Measurements from ENCODE around the gene FGF1. TPM values are rescaled to one million over a fixed set of nuclear protein-coding genes. Genes with fewer than 3 reads are reported as not detected.
A peak's percentile ranks its signal among the peaks of the same experiment; 100 is the strongest.

Gene FGF1
- total RNA-seq, 3 donors from 2014 or later = 0.32 to 20.3 (median 6.6) TPM

DNA sequence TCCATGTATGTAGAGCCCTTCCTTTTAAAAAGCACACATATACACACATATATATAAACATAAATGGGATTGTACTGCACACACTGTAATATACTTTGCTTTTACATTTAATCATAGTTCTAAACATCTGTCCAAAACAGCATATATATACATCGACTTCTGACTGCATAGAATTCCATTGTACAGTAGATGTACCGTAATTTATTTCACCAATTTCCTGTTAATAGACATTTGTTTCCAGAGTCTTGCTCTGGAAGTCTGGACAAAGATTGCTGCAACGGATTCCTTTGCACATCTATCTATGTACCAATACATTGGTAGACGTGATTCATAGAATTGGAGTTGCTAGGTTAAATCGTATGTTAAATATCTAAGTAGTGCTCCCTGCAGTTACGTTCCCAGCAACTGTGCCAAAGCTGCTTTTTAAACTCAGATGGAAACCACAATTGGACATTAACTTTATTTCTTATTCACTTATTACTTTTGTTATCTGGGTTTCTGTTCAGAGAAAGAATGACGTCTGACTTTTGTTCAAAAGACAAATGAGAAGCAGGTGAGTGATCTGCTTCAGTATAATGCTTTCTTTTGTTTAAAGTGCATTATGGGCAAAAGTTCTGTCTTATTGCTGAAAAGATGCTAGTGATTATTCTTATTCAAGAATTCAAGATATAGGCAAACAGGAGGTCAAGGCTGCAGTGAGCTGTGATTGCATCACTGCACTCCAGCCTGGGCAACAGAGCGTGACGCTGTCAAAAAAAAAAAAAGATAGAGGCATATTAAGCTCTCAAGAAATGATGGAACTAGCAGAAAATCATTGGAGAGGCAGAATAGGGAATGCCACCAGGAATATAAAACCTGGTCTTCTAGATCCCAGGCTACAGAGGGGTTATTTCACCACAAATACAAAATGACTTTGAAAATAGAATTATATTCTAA is 138.2 kb downstream of the FGF1 start:
- Histone ChIP-seq H3K9me3 (no peaks in the 10 kb centered on the region), H3K27ac (no peak overlapping the region), H3K4me3 (no peak overlapping the region), H3K27me3 (no peaks in the 10 kb centered on the region), H3K36me3 (no peaks in the 10 kb centered on the region), H3K4me1 (peaks cover 0 to 5% of the 10 kb centered on the region in 2 donors)
- intact Hi-C loops (cut with DNase I; ENCODE audit: low total_unique reads) = no loop called here
- TF ChIP-seq POLR2AphosphoS5 (IDR thresholded peaks at IDR 0.05) (no peak), CTCF (IDR thresholded peaks at IDR 0.05) (no peak), POLR2A (IDR thresholded peaks at IDR 0.05) (no peak)
- no peak for DNase-seq (ENCODE audit: low spot score in 2 of 2)

GRCh38 chr5:142545650-142546322 is 140.1 kb downstream of the FGF1 start:
- no peaks in the 10 kb centered on the region for H3K4me1 ChIP-seq

GRCh38 chr5:142544946-142545649 is 140.8 kb downstream of the FGF1 start:
- TF ChIP-seq POLR2A (IDR thresholded peaks at IDR 0.05) = no peak
- TF ChIP-seq CTCF (IDR thresholded peaks at IDR 0.05) = no peak
- TF ChIP-seq POLR2AphosphoS5 (IDR thresholded peaks at IDR 0.05) = no peak
- Histone ChIP-seq H3K4me1 (no peaks in the 10 kb centered on the region), H3K4me3 (no peak overlapping the region), H3K27me3 (no peaks in the 10 kb centered on the region), H3K27ac (no peak overlapping the region), H3K36me3 (no peaks in the 10 kb centered on the region), H3K9me3 (no peaks in the 10 kb centered on the region)
- DNase-seq (ENCODE audit: low spot score in 2 of 2) = no peak
- intact Hi-C loops (cut with DNase I; ENCODE audit: low total_unique reads) = no loop called here

More at GRCh38 chr5:142545650-142546322, 140.1 kb downstream of the FGF1 start:
- Histone ChIP-seq H3K4me3 (no peak overlapping the region), H3K36me3 (no peaks in the 10 kb centered on the region), H3K27ac (no peak overlapping the region), H3K9me3 (no peaks in the 10 kb centered on the region), H3K27me3 (no peaks in the 10 kb centered on the region)
- DNase-seq (ENCODE audit: low spot score in 2 of 2) = no peak
- no peak for TF ChIP-seq POLR2AphosphoS5 (IDR thresholded peaks at IDR 0.05)
- TF ChIP-seq CTCF (IDR thresholded peaks at IDR 0.05) = no peak
- no peak for TF ChIP-seq POLR2A (IDR thresholded peaks at IDR 0.05)
- intact Hi-C loops (cut with DNase I; ENCODE audit: low total_unique reads) = no loop called here

DNA sequence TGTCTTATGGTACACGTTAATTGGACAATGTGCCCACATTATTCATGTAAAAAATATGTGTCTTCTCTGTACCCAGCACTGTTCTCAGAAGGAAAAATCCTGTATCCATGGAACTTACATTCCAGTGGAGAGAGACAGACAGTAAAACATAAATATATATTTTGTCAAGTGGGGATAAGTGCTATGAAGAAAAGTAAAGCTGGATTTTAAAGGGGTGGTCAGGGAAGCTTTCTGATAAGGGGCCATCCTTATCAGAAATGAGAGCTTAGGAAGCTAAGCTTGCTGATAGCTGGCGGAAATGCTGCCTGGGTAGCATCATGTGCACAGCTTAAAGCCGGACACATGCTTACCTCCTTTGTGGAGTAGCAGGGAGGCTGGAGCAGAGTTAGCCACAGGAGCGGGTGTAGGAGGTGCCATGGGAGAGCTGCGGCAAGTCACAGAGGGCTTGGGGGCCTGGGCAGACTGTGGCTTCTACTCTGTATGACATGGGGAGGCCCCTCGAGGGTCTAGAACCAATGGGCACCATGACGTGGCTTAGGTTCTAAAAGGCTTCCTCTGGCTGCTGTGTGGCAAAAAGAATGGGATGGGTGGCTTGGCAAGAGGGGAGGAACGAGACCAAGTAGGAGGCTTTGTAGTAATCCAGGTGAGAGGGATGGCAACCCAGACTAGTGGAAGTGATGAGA is 141.7 kb downstream of the FGF1 start:
- no peak overlapping the region for H3K27ac ChIP-seq
- H3K36me3 ChIP-seq = no peaks in the 10 kb centered on the region
- no peaks in the 10 kb centered on the region for H3K4me1 ChIP-seq
- H3K9me3 ChIP-seq = no peaks in the 10 kb centered on the region
- intact Hi-C loops (cut with DNase I; ENCODE audit: low total_unique reads) = no loop called here
- no peaks in the 10 kb centered on the region for H3K27me3 ChIP-seq
- TF ChIP-seq POLR2AphosphoS5 (IDR thresholded peaks at IDR 0.05) = no peak
- no peak overlapping the region for H3K4me3 ChIP-seq
- DNase-seq (ENCODE audit: low spot score in 2 of 2) = no peak

DNA sequence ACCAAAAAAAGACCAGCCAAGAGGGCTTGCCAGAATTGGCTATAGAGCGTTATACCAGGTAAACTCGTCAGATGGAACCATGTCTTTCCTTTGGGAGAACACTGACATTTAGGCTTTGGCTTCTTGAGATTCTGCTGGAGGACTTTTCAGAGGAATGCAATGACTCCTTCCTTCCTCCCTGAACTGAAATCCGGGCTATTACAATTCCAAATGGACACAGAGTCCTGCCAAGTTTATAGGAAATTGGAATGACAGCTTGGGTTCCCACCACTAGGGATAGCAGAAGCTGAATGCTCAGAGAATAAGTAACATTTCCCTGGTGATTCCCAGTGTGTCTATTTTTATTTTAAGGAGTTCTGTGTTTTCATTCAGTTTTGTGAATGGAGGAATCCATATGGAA is 143.0 kb downstream of the FGF1 start:
- no peaks in the 10 kb centered on the region for H3K4me1 ChIP-seq
- peak overlapping the region in 1 of 2 donors; percentile 3 for H3K27ac ChIP-seq
- TF ChIP-seq POLR2AphosphoS5 (IDR thresholded peaks at IDR 0.05) = no peak
- TF ChIP-seq CTCF (IDR thresholded peaks at IDR 0.05) = peak in 1 of 3 donors; percentile 43
- no peak for TF ChIP-seq POLR2A (IDR thresholded peaks at IDR 0.05)
- no peaks in the 10 kb centered on the region for H3K9me3 ChIP-seq
- H3K36me3 ChIP-seq = no peaks in the 10 kb centered on the region
- no peak overlapping the region for H3K4me3 ChIP-seq
- no peaks in the 10 kb centered on the region for H3K27me3 ChIP-seq
- no peak for DNase-seq (ENCODE audit: low spot score in 2 of 2)
- intact Hi-C loops (cut with DNase I; ENCODE audit: low total_unique reads) = no loop called here

Data from breast epithelium (tissue), 4 donors.